ENCODE results near the gene DLK1.

DNA sequence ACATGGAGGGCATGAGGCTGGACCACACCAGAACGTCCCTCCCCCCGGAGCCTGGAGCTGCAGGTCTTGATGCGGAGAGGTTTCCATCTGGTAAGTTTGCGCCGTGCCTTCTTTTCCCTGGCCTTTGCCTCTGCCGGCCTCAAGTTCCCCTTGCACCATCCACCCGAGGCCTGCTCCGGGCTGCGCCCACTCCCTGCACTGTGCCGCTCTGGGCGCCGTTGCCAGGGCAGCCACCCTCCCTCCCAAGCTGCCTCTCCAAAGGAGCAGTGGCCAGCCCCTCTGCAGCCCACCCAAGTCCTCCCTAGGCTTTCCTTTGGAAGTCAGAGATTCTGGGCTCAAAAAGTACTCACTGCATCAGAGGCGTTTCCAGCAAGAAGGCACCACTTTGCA is 53.0 kb downstream of the DLK1 start:
- TF ChIP-seq, protein P1, sequence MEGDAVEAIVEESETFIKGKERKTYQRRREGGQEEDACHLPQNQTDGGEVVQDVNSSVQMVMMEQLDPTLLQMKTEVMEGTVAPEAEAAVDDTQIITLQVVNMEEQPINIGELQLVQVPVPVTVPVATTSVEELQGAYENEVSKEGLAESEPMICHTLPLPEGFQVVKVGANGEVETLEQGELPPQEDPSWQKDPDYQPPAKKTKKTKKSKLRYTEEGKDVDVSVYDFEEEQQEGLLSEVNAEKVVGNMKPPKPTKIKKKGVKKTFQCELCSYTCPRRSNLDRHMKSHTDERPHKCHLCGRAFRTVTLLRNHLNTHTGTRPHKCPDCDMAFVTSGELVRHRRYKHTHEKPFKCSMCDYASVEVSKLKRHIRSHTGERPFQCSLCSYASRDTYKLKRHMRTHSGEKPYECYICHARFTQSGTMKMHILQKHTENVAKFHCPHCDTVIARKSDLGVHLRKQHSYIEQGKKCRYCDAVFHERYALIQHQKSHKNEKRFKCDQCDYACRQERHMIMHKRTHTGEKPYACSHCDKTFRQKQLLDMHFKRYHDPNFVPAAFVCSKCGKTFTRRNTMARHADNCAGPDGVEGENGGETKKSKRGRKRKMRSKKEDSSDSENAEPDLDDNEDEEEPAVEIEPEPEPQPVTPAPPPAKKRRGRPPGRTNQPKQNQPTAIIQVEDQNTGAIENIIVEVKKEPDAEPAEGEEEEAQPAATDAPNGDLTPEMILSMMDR (conservative IDR thresholded peaks at IDR 0.05), result no peak
- no peak for TF ChIP-seq ZFX (IDR thresholded peaks at IDR 0.05)
